ENCODE results near the gene TAS2R1.

TAS2R1 gene

DNA sequence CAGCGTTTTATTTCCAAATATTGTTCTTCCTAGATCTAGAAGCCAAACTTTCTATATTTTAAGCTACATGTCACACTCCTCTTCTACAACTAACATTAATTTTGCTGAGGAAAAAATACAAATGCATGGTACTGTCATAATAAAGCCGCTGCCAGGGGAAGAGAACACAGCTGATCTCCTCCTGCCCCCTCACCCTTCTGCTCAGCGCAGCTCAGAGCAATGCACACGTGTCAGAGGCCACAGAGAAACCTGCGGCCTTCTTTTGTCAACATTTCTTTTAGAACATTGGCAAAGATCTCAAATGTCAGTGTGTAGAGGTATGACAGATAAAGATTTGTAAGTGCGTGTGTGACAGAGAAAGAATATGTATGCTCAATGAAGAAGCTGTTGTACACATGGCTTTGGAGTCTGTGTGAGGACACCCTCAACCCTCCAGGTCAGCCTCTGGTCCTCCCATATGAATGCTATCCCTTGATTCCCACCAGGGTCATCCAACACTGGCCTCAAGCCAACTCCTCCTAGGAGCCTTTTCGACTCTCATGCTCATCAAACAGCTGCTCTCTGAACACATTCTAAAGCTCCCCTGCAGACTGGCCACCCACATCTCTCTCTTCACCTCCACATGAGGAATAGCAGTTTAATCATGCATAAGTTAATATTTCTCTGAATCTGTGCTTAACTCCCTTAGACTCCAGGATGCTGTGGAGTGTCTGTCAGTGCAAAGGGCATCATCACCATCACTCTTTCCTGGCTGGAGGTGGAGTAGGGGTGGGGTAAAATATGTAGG, 40.9 kb downstream of the TAS2R1 start:
- DNase-seq (ENCODE audit: low read depth, low spot score): no peak
- TF ChIP-seq, protein P1, sequence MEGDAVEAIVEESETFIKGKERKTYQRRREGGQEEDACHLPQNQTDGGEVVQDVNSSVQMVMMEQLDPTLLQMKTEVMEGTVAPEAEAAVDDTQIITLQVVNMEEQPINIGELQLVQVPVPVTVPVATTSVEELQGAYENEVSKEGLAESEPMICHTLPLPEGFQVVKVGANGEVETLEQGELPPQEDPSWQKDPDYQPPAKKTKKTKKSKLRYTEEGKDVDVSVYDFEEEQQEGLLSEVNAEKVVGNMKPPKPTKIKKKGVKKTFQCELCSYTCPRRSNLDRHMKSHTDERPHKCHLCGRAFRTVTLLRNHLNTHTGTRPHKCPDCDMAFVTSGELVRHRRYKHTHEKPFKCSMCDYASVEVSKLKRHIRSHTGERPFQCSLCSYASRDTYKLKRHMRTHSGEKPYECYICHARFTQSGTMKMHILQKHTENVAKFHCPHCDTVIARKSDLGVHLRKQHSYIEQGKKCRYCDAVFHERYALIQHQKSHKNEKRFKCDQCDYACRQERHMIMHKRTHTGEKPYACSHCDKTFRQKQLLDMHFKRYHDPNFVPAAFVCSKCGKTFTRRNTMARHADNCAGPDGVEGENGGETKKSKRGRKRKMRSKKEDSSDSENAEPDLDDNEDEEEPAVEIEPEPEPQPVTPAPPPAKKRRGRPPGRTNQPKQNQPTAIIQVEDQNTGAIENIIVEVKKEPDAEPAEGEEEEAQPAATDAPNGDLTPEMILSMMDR (IDR thresholded peaks at IDR 0.05; ENCODE audit: insufficient read depth, low read length, missing control alignments): no peak
- CTCF ChIA-PET: interaction anchor here (1.0 to 1.1 kb wide), 2 partner anchors 8 kb away, joined by 3 read pairs; no protein-coding TSS in a partner anchor

DNA sequence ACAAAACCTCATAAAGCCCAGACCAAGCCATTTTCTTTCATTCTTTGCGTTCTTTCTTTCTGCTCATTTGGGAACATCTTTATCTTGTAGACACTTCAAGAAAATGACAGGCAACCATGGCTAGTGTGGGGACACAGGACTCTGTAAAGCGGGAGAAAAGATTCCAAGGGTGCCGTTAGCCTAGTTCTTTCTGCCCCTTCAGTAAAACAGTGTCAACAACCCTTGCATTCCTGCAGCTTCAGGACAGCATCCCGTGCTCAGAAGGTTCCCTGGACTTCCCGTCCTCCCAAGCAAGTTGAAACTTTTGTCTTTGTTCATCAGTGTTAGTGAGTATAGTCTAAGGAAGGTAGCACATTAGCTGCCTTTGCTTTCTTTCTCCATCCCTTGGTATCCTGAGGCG, 41.9 kb downstream of the TAS2R1 start:
- DNase-seq (ENCODE audit: low read depth, low spot score): no peak
- no peak overlapping the region for H3K4me3 ChIP-seq (ENCODE audit: low read depth, low read length)
- TF ChIP-seq, protein P1 (IDR thresholded peaks at IDR 0.05; ENCODE audit: insufficient read depth, low read length, missing control alignments): no peak
- ChIA-PET CTCF (interaction anchor here (1.0 to 1.1 kb wide), 2 partner anchors 7 to 9 kb away, joined by 3 read pairs; no protein-coding TSS in a partner anchor), POLR2A (no interaction called here)

More for the DNA sequence above, 40.9 kb downstream of the TAS2R1 start:
- H3K4me3 ChIP-seq (ENCODE audit: low read depth, low read length): no peak overlapping the region
- POLR2A ChIA-PET: no interaction called here

DNA sequence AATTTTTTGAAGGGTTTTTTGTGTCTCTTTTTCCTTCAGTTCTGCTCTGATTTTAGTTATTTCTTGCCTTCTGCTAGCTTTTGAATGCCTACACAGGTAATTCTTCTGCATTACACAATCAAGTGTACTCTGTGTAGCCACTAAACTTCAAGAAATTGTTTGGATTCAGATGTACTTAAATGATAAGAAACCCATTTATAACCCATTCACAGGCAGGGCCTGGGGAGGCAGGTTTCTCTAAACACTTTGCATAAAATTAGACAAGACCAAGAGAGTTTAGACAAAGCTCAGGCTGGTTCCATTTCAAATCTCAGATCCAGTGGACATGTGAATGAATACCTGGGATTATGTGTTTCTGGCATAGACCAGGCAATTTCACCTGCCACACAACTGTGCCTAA, 43.0 kb downstream of the TAS2R1 start:
- ChIA-PET CTCF (no interaction called here), POLR2A (no interaction called here)
- no peak for DNase-seq (ENCODE audit: low read depth, low spot score)
- TF ChIP-seq, protein P1 (IDR thresholded peaks at IDR 0.05; ENCODE audit: insufficient read depth, low read length, missing control alignments): no peak
- no peak overlapping the region for H3K4me3 ChIP-seq (ENCODE audit: low read depth, low read length)

DNA sequence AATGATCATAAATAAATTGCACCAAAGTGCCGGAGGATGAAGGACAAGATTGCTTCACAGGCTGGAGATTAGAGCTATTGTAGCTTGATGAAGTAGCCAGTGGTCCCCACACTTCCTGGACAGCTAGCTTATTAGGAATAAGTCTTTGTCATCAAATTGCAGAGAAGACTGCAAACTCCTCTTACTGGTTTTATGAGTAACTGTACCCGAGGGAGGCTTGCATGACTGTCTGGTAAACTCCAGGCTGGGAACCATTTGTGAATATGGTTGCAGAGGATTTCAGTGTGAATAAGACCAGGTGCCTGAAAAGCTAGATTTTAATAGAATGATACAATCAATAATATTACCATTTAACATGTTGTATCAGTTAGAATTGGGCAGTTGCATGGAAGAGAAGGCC, 47.7 kb downstream of the TAS2R1 start:
- POLR2A ChIA-PET: no interaction called here
- H3K4me3 ChIP-seq (ENCODE audit: low read depth, low read length): no peak overlapping the region
- TF ChIP-seq, protein P1 (IDR thresholded peaks at IDR 0.05; ENCODE audit: insufficient read depth, low read length, missing control alignments): no peak
- no peak for DNase-seq (ENCODE audit: low read depth, low spot score)
- CTCF ChIA-PET: interaction anchor here (0.9 to 1.1 kb wide), 2 partner anchors 32 to 38 kb away, joined by 3 to 4 read pairs; no protein-coding TSS in a partner anchor
